Hepatocyte (in vitro differentiated cells): Measurements from ENCODE around the gene LCP1. TPM values are rescaled to one million over a fixed set of nuclear protein-coding genes. Genes with fewer than 3 reads are reported as not detected.

Source experiments
- DNase-seq: peaks from one replicate; pipeline ENCODE4 v3.0.0-alpha.2; 2016; ENCODE audit warnings: low spot score
- H2AFZ ChIP-seq: fragments of 200-600 bp; sonication (generic); 2 replicates; pipeline ENCODE4 v1.6.0; 2016; ENCODE audit warnings: antibody characterized with exemption, mild to moderate bottlenecking
- H3K27ac ChIP-seq: fragments of 200-600 bp; sonication (generic); 2 replicates; pipeline ENCODE4 v1.5.1; 2016; ENCODE audit warnings: mild to moderate bottlenecking
- H3K27me3 ChIP-seq: fragments of 200-600 bp; sonication (generic); 2 replicates; pipeline ENCODE4 v1.6.1; 2016
- H3K36me3 ChIP-seq: fragments of 200-600 bp; sonication (generic); replicated peaks from 2 replicates; pipeline ENCODE4 v1.5.1; 2016; ENCODE audit warnings: low read depth; ENCODE audit not compliant: insufficient read depth
- H3K4me1 ChIP-seq: fragments of 200-600 bp; sonication (generic); 2 replicates; pipeline ENCODE4 v1.5.1; 2016; ENCODE audit warnings: mild to moderate bottlenecking, moderate library complexity; ENCODE audit not compliant: insufficient read depth
- H3K4me2 ChIP-seq: fragments of 200-600 bp; sonication (generic); 2 replicates; pipeline ENCODE4 v1.6.0; 2016
- H3K4me3 ChIP-seq: fragments of 200-600 bp; sonication (generic); 2 replicates; pipeline ENCODE4 v1.5.1; 2016; ENCODE audit warnings: mild to moderate bottlenecking
- H3K79me2 ChIP-seq: fragments of 200-600 bp; sonication (generic); 2 replicates; pipeline ENCODE4 v1.6.0; 2017; ENCODE audit warnings: mild to moderate bottlenecking
- H3K9me2 ChIP-seq: fragments of 200-600 bp; sonication (generic); replicated peaks from 2 replicates; pipeline ENCODE4 v1.6.0; 2017; ENCODE audit warnings: mild to moderate bottlenecking; ENCODE audit not compliant: insufficient read depth
- H3K9me3 ChIP-seq: fragments of 200-600 bp; sonication (generic); 2 replicates; pipeline ENCODE4 v1.5.1; 2016; ENCODE audit warnings: low read depth, mild to moderate bottlenecking
- H4K20me1 ChIP-seq: fragments of 200-600 bp; sonication (generic); 2 replicates; pipeline ENCODE4 v1.6.0; 2016; ENCODE audit warnings: mild to moderate bottlenecking; ENCODE audit not compliant: insufficient read depth, poor library complexity, severe bottlenecking
- EZH2 ChIP-seq: fragments of 200-600 bp; sonication (generic); IDR thresholded peaks from 2 replicates; pipeline ENCODE4 v1.6.1; 2016; ENCODE audit warnings: antibody characterized with exemption, mild to moderate bottlenecking, borderline replicate concordance
- EZH2phosphoT487 ChIP-seq: fragments of 200-600 bp; sonication (generic); IDR thresholded peaks from one replicate; pipeline ENCODE4 v1.6.1; 2018; ENCODE audit warnings: antibody characterized with exemption, mild to moderate bottlenecking, low read depth, moderate library complexity; ENCODE audit not compliant: unreplicated experiment, severe bottlenecking
- WGBS: methylation state at CpG from one replicate; pipeline ENCODE4 v1.1.6; 2016; ENCODE audit warnings: low lambda C conversion rate; ENCODE audit errors: missing lambda C conversion rate; 5-methylcytosine and 5-hydroxymethylcytosine counted together
- polyA plus RNA-seq: library from polyadenylated mRNA; unstranded; fragments of >200 nt; fragmentation: Nextera tagmentation; extraction: Ambion mirVana; gene quantifications from 2 replicates; pipeline ENCODE4 v1.2.1, GENCODE V29; 2016
- total RNA-seq: library from RNA; depleted of rRNA; stranded (reverse); fragments of >200 nt; gene quantifications from 2 replicates; pipeline ENCODE4 v1.2.3, GENCODE V29; 2014
- TF ChIP-seq, protein P1 (sequence below): fragments of 200-600 bp; sonication (generic); IDR thresholded peaks from 2 replicates; pipeline ENCODE4 v1.5.1; 2016; ENCODE audit warnings: antibody characterized with exemption, mild to moderate bottlenecking; ENCODE audit not compliant: poor library complexity

The LCP1 gene
- total and polyA plus RNA-seq, 2 experiments from 2014 or later, result 18.9 to 30.6 TPM

DNA sequence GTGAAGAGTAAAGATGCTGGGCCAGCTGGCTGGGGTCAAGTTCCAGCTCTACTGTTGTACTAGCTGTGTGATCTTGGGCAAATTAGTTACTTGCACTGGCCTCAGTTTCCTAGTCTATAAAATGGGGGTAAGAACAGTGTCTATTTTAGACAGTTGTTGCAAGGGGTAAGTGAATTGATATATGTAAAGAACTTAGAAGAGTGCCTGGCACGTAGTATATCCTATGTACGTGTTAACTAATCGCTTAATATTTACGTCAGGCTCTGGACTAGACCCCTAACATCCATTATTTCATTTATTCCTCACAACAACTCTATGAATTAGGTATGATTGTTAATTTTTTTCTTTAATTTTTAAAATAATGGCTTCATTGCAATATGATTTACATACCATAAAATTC, 3.7 kb upstream of the LCP1 start:
- Histone ChIP-seq H2AFZ (no peak overlapping the region), H3K27me3 (no peaks in the 10 kb centered on the region), H3K79me2 (no peaks in the 10 kb centered on the region), H3K27ac (no peak overlapping the region), H3K36me3 (no peaks in the 10 kb centered on the region), H3K9me2 (no peaks in the 10 kb centered on the region), H3K4me3 (no peak overlapping the region), H3K4me1 (no peaks in the 10 kb centered on the region), H3K9me3 (no peaks in the 10 kb centered on the region), H4K20me1 (no peaks in the 10 kb centered on the region), H3K4me2 (no peak overlapping the region)
- DNase-seq, result no peak
- 75% methylated on average over 4 of the region's 4 CpGs for whole genome bisulfite sequencing
- TF ChIP-seq, protein P1, sequence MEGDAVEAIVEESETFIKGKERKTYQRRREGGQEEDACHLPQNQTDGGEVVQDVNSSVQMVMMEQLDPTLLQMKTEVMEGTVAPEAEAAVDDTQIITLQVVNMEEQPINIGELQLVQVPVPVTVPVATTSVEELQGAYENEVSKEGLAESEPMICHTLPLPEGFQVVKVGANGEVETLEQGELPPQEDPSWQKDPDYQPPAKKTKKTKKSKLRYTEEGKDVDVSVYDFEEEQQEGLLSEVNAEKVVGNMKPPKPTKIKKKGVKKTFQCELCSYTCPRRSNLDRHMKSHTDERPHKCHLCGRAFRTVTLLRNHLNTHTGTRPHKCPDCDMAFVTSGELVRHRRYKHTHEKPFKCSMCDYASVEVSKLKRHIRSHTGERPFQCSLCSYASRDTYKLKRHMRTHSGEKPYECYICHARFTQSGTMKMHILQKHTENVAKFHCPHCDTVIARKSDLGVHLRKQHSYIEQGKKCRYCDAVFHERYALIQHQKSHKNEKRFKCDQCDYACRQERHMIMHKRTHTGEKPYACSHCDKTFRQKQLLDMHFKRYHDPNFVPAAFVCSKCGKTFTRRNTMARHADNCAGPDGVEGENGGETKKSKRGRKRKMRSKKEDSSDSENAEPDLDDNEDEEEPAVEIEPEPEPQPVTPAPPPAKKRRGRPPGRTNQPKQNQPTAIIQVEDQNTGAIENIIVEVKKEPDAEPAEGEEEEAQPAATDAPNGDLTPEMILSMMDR, result no peak
- TF ChIP-seq EZH2phosphoT487 (no peak), EZH2 (no peak)

DNA sequence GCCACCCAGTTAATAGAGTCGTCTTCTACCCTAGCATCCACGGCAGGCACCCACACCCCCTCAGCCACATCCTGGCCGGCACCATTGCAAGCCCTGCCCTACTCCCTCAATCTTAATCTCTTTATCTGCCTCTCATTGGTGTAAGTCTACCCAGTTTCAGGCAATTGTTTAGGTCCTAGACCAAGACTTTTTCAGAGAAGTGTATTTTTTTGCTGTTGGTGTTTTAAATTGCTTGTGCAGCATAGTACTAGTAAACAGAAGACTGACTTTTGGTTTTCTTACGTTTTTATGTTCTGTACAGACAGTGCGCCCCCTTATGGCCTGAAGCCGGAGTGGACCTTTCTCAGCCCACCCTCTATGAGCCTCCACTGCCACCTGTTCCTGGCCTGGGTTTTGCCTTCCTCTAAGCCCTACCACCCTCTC, 2.3 kb upstream of the LCP1 start:
- Histone ChIP-seq H3K27ac (no peak overlapping the region), H3K9me2 (no peaks in the 10 kb centered on the region), H3K27me3 (no peaks in the 10 kb centered on the region), H3K4me3 (no peak overlapping the region), H4K20me1 (no peaks in the 10 kb centered on the region), H2AFZ (no peak overlapping the region), H3K36me3 (no peaks in the 10 kb centered on the region), H3K79me2 (no peaks in the 10 kb centered on the region), H3K4me1 (no peaks in the 10 kb centered on the region), H3K4me2 (no peak overlapping the region), H3K9me3 (no peaks in the 10 kb centered on the region)
- no peak for TF ChIP-seq EZH2
- TF ChIP-seq EZH2phosphoT487, result no peak
- TF ChIP-seq, protein P1, result peak; percentile 41
- DNase-seq, result peak; percentile 27
- WGBS, result 46% methylated on average over 6 of the region's 6 CpGs

DNA sequence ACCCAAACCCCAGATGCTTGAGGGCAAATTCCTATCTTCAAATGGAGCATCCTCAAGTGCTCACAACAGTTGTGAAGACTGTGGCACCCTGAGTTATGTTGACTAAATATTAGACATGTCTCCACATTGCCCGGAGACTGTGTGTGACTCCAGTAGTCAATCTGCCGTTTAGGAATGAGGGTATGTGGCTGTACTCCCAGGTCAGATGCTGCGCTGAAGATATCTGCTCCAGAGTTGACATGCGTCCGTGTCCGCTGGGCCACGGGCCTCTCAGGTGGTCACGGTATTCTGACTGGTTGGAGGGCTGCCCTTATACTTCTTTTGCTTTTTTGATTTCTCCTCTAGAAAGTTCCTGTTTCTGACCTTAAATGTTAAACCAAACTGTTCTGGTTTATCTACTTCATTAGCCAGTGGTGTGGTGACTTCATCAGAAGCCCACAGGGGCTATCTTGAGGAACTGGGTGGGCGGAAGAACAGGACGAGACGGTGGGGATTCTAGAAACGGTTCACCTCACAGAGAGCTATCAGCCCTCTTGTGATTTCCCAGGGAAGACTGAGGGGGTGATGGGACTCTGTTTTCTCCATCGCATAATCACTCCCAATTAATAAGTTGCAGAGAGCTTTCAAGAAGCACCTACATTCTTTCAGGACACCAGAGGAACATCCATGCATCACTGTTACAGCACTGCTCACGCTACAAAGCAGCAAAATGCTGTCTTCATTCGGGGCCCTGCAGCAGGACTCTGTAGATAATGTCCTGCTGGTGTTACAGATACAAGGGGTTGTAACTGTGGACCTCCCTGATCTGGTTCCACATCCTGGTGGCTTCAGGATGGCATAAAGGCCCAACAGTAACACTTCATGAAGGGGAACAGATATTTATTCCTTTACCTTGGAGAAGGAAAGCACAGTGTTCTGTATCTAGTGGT, 1.3 kb upstream of the LCP1 start:
- no peaks in the 10 kb centered on the region for H3K79me2 ChIP-seq
- TF ChIP-seq EZH2phosphoT487 (no peak), EZH2 (no peak)
- TF ChIP-seq, protein P1, result no peak
- no peaks in the 10 kb centered on the region for H3K9me3 ChIP-seq
- 88% methylated on average over 15 of the region's 15 CpGs for WGBS
- H3K27ac ChIP-seq, result peak overlapping the region; percentile 89
- no peaks in the 10 kb centered on the region for H4K20me1 ChIP-seq
- DNase-seq, result no peak
- H3K27me3 ChIP-seq, result no peaks in the 10 kb centered on the region
- no peak overlapping the region for H3K4me2 ChIP-seq
- no peaks in the 10 kb centered on the region for H3K9me2 ChIP-seq
- no peaks in the 10 kb centered on the region for H3K36me3 ChIP-seq
- H3K4me3 ChIP-seq, result no peak overlapping the region
- H2AFZ ChIP-seq, result no peak overlapping the region
- H3K4me1 ChIP-seq, result no peaks in the 10 kb centered on the region
